ENCODE results near the gene WDFY4.

WDFY4 gene

GRCh38 chr10:48655411-48656240 is 29.0 kb upstream of the WDFY4 start:
- DNase-seq (ENCODE audit: low spot score): peak; percentile 71

DNA sequence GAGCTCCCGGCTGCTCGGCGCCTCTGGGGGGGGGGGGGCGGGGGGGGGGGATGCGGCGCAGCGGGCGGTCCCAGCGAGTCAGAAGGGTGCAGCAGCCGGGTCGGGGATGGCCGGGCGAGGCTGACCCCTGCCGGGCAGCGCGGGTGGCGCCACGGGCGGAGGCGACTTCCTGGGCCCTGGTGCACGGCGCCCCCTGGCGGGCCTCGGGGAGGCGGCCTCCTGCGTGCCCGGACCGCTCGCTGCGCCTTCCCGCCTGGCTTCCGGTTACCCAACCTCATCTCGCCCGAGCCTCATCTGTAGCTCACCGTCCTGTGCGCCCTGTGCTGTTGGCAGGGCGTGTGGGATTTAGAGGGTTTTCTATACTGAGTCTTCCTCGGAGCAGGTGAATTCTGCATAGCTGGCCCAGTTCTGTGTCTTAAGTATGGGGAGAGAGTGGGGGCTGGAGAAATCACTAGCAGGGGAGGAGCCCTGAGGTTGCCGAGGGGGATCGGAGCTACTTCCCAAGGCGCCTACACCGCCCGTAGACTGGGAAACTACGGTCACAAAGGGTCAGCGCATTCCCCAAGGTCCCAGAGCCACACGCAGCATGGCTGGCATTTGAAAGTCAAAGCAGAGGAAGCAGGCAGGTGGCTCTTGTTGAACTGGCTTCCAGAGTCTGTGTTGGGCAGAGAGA is 28.3 kb upstream of the WDFY4 start:
- peak; percentile 81 for DNase-seq (ENCODE audit: low spot score)

DNA sequence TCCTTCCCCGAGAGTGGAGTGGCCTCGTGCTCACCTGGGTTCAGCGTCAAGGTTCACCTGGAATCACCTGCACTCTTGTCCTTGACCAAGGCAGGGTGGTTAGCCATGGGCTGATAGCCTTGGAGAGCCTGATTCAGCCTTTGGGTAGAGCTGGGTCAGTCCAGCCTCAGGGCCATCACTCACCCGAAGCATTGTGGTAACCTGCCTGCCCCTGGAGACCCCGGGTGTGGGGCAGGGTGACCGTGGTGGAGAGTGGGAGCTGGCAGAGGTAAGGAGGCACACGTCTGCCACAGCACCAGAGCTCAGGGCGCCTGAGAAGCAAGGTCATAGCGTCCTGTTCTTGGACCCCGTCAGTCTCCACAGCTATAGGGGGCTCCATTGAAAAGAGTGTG is 27.8 kb upstream of the WDFY4 start:
- DNase-seq (ENCODE audit: low spot score): no peak

DNA sequence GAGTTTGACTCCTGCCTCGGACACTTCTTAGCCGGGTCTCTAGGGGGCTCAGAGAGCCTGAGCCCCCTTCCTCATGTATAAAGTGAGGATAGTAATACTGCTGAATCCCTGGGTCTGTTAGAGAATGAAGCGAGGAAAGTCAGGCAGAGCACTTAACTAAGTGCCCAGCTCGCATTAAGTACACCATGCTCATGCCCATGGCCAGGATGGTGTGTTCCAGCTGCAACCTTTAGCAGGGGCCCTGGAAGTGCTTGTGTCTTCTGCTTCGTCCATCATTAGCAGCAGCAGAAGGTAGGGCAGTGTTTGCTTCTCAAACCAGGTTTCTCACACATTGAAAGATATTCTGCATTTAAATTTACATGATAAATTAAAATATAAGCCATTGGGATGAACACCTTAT is 27.3 kb upstream of the WDFY4 start:
- no peak for DNase-seq (ENCODE audit: low spot score)

- DNase-seq (ENCODE audit: low spot score): peak; percentile 78
Observed at GRCh38 chr10:48658243-48658974, 26.3 kb upstream of the WDFY4 start.

DNA sequence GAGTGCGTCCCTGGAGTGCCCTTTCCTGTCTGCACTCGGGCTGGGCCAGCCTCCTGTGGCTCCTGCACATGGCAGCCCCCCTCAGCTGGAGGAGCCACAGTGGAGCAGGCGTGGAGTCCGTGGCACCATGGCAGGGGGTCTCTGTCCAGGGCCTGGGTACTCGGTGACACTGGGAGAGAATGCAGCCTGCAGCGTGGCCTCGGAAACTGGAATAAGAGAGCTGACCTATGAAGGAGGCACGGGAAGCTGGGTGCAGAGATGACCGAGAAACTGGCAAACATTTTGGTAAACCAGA is 25.8 kb upstream of the WDFY4 start:
- no peak for DNase-seq (ENCODE audit: low spot score)

GRCh38 chr10:48659790-48660189 is 24.9 kb upstream of the WDFY4 start:
- no peak for DNase-seq (ENCODE audit: low spot score)

GRCh38 chr10:48661441-48661840 is 23.2 kb upstream of the WDFY4 start:
- no peak for DNase-seq (ENCODE audit: low spot score)

- peak; percentile 49 for DNase-seq (ENCODE audit: low spot score)
Observed at GRCh38 chr10:48667960-48668590, 16.6 kb upstream of the WDFY4 start.

DNA sequence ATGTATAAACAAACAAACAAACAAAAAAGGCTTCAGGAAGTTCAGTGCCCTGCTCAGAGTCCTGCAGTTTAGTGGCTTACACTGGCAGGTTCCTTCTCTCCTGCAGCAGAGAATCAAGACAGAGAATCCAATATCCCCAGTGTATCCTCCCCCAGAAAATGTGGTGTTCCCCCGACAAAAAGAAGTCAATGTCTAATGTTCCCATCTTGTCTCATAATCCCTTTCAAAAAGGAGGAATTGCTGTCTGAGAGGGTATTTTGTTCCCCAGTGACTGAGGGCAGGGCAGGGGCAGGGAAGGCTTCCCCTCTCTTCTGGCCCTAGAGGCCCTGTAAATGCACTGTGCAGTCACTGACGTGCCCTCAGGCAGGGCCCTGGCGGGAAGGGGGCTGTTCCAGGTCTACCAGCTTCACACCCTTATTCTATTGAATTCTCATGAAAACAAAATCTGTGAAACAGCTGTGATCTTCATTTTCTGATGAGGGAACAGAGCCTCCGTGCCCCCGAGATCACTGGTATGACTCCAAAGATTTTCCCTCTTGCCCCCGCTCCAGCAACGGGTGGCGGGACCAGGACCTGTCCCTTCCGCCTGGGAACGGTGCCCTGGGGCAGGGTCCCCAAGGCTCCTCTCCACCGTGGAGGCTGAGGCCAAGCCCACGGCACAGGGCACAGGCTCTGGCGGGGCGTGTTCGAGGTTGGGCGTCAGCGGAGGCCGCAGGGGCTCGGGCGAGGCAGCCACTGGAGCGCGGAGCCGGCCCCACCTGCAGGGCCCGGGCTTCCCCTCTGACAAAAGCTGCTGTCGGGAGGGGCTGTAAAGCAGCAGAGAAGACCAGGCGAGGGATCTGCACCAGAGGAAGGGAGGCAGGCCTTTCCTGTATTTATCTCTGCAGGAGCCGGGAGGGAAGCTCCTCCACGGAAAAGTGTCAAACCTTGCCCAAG is 13.4 kb upstream of the WDFY4 start:
- DNase-seq (ENCODE audit: low spot score): no peak

- DNase-seq (ENCODE audit: low spot score): no peak
Observed at GRCh38 chr10:48671914-48672595, 12.6 kb upstream of the WDFY4 start.

DNA sequence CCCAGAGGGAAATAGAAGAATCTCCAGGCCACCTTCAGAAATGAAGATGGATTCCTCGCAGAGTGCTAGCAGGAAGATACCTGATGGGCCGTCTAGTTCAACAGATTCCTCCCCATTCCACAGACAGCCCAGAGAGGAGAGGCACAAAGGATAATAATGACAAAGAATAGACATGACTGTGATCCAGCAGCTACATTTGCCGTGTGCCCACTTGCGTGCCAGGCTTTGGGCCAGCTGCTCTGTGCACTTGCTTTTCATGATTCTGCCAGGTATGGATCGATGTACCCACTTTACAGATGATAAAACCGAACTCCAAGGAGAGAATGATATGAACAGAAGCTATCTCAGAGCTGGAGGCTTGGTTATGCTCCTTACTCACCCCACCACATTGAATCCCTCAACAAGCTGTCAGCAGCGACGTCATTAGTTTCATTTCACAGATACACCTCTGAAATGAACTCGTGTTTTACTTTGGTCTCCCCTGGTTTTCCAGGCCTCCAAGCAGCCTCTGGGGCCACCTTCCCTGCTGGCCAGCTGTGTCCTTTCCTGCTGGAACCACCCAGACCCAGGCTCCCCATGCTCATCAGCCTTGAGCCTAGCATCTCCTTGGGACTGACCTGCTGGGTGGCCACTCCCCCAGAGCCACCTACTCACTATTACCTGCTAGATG is 11.9 kb upstream of the WDFY4 start:
- no peak for DNase-seq (ENCODE audit: low spot score)

GRCh38 chr10:48677625-48678024 is 7.0 kb upstream of the WDFY4 start:
- DNase-seq (ENCODE audit: low spot score): no peak

DNA sequence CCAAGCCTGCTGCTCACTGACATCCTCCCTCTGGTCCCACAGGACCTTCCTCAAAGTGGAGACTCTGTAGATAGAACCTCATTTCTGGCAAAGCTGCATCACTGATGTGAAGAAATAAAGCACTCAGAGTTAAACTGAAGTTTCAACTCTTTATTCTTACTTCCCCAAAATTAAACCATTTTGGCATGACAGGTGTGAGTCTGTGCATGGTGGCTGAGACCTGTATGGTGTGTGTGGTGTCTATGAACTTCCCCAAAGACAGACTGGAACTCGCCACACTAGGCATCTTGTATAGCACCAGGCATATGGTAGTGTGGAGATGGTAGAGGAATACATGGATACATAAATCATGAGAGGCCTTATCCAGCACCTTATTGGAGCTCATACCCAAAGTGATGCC is 6.6 kb upstream of the WDFY4 start:
- no peak for DNase-seq (ENCODE audit: low spot score)

GRCh38 chr10:48681740-48682139 is 2.9 kb upstream of the WDFY4 start:
- no peak for DNase-seq (ENCODE audit: low spot score)

DNA sequence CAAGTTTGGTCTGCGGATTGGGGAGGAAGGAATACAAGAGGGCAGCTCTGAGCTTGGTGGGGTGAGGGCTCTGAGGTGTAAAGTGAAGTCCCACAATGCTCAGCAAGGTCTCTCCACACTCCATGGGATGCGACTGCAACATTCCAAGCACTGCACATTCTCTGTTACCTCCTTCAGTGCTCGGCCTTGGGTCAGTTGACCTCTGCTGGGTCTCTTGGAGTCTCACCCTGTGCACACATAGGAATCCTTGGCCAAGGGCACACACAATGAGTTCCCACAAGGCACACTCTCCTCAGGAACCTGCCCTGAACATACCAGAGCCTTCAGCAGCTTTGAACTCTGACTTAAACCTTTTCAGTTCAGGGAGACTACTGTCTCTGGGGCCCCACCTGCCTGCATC is 2.4 kb upstream of the WDFY4 start:
- no peak for DNase-seq (ENCODE audit: low spot score)

GRCh38 chr10:48683424-48683823 is 1.2 kb upstream of the WDFY4 start:
- DNase-seq (ENCODE audit: low spot score): no peak

- no peak for DNase-seq (ENCODE audit: low spot score)
Observed at GRCh38 chr10:48683868-48684267, 805 bp upstream of the WDFY4 start.

DNA sequence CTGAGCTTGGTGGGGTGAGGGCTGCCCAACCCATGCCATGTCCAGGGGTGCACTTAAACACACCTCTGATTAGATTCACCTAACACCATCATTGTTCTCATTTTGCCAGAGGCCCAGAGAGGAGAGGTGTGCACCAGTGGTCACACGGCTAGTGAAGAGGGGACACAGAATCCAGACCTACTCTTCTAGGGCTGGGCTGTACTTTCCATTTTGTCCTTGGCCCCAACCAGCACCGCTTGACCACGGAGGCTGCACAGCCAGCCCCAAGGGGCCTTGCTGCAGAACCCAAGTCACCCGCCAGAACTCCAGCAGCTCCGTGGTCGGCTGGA is 246 bp upstream of the WDFY4 start:
- no peak for DNase-seq (ENCODE audit: low spot score)

DNA sequence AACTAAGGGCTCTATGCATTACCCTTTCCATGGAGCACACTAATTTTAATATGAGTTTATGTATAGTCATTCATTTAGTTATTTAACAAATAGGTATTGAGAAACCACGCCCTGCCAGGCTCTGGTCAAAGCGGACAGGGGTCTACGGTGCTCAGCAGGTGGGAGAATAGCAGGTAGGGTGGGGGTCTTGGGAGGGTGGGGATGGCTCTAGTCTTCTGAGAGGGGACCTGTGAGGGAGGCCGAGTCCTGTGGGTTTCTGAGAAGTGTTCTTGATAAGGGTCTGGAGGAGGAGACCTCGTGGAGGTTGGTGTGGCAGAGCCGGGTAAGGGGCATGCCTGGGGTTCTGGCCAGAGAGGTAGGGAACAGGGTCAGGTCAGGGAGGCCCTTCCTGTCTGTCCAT is 1.1 kb downstream of the WDFY4 start:
- DNase-seq (ENCODE audit: low spot score): no peak

All from pons (tissue), 1 donor.